Measurements from ENCODE around the gene ARRB1.

ARRB1 gene

GRCh38 chr11:75246006-75246670 lies 105.3 kb downstream of the ARRB1 start:
- TF ChIP-seq SIN3A (IDR thresholded peaks at IDR 0.05; ENCODE audit: borderline replicate concordance, insufficient read depth, low read length) (no peak), POLR2AphosphoS5 (IDR thresholded peaks at IDR 0.05; ENCODE audit: low read depth, low read length) (no peak), FOXP2 (optimal IDR thresholded peaks at IDR 0.05; ENCODE audit: borderline replicate concordance, extremely low read depth, extremely low read length, insufficient read depth) (no peak), TAF1 (IDR thresholded peaks at IDR 0.05; ENCODE audit: borderline replicate concordance, insufficient read depth, low read length) (no peak), REST (IDR thresholded peaks at IDR 0.05; ENCODE audit: insufficient read depth in 1 of 2, low read depth in 2 of 2, low read length in 2 of 2) (no peak)

GRCh38 chr11:75245356-75246005 lies 106.0 kb downstream of the ARRB1 start:
- no peak for TF ChIP-seq REST (IDR thresholded peaks at IDR 0.05; ENCODE audit: insufficient read depth in 1 of 2, low read depth in 2 of 2, low read length in 2 of 2)
- TF ChIP-seq FOXP2 (optimal IDR thresholded peaks at IDR 0.05; ENCODE audit: borderline replicate concordance, extremely low read depth, extremely low read length, insufficient read depth): no peak
- TF ChIP-seq SIN3A (IDR thresholded peaks at IDR 0.05; ENCODE audit: borderline replicate concordance, insufficient read depth, low read length): no peak
- TF ChIP-seq POLR2AphosphoS5 (IDR thresholded peaks at IDR 0.05; ENCODE audit: low read depth, low read length): no peak
- no peak for TF ChIP-seq TAF1 (IDR thresholded peaks at IDR 0.05; ENCODE audit: borderline replicate concordance, insufficient read depth, low read length)

- TF ChIP-seq FOXP2 (optimal IDR thresholded peaks at IDR 0.05; ENCODE audit: borderline replicate concordance, extremely low read depth, extremely low read length, insufficient read depth) (no peak), POLR2AphosphoS5 (IDR thresholded peaks at IDR 0.05; ENCODE audit: low read depth, low read length) (no peak), TAF1 (IDR thresholded peaks at IDR 0.05; ENCODE audit: borderline replicate concordance, insufficient read depth, low read length) (no peak), REST (IDR thresholded peaks at IDR 0.05; ENCODE audit: insufficient read depth in 1 of 2, low read depth in 2 of 2, low read length in 2 of 2) (no peak), SIN3A (IDR thresholded peaks at IDR 0.05; ENCODE audit: borderline replicate concordance, insufficient read depth, low read length) (no peak)
Measured at GRCh38 chr11:75244052-75244814, 107.2 kb downstream of the ARRB1 start.

- no peak for TF ChIP-seq REST (IDR thresholded peaks at IDR 0.05; ENCODE audit: insufficient read depth in 1 of 2, low read depth in 2 of 2, low read length in 2 of 2)
- no peak for TF ChIP-seq POLR2AphosphoS5 (IDR thresholded peaks at IDR 0.05; ENCODE audit: low read depth, low read length)
- no peak for TF ChIP-seq SIN3A (IDR thresholded peaks at IDR 0.05; ENCODE audit: borderline replicate concordance, insufficient read depth, low read length)
- TF ChIP-seq FOXP2 (optimal IDR thresholded peaks at IDR 0.05; ENCODE audit: borderline replicate concordance, extremely low read depth, extremely low read length, insufficient read depth): no peak
- TF ChIP-seq TAF1 (IDR thresholded peaks at IDR 0.05; ENCODE audit: borderline replicate concordance, insufficient read depth, low read length): no peak
Measured at GRCh38 chr11:75242722-75243600, 108.5 kb downstream of the ARRB1 start.
